ENCODE data around the gene COL15A1. TPM values are rescaled to one million over a fixed set of nuclear protein-coding genes. Genes with fewer than 3 reads are reported as not detected.
"Not testable (repeated sequence)": the region's sequence is repeated elsewhere in the genome, so short reads cannot be mapped to it uniquely, and the experiment has no call there.

The COL15A1 gene
- polyA plus RNA-seq, 4 donors, result 0.22 to 12.5 (median 2.5) TPM

GRCh38 chr9:98909935-98910334, 33.8 kb upstream of the COL15A1 start:
- H3K4me3 ChIP-seq (ENCODE audit: low read depth in 1 of 3, low read length in 3 of 3), result no peak overlapping the region
- no peak for FAIRE-seq
- peaks cover 0 to 12% (median 0%) of the 10 kb centered on the region in 3 donors for H3K4me1 ChIP-seq (ENCODE audit: control insufficient read depth in 3 of 3, insufficient read depth in 2 of 3, low read depth in 1 of 3, low read length in 2 of 3)
- H3K36me3 ChIP-seq (ENCODE audit: control insufficient read depth in 3 of 3, insufficient read depth in 2 of 3, low read depth in 1 of 3, low read length in 3 of 3), result no peaks in the 10 kb centered on the region
- H3K27me3 ChIP-seq (ENCODE audit: control insufficient read depth in 3 of 3, insufficient read depth in 3 of 3, low read length in 3 of 3), result no peaks in the 10 kb centered on the region
- H3K27ac ChIP-seq (ENCODE audit: low read depth in 1 of 3, low read length in 2 of 3), result no peak overlapping the region
- no peak for DNase-seq
- H3K9me3 ChIP-seq (ENCODE audit: control insufficient read depth in 2 of 2, insufficient read depth in 1 of 2, low read depth in 1 of 2, low read length in 1 of 2), result no peaks in the 10 kb centered on the region
- WGBS, 3 donors, result 78 to 93% (median 79%) methylated on average over 1 of the region's 1 CpG

DNA sequence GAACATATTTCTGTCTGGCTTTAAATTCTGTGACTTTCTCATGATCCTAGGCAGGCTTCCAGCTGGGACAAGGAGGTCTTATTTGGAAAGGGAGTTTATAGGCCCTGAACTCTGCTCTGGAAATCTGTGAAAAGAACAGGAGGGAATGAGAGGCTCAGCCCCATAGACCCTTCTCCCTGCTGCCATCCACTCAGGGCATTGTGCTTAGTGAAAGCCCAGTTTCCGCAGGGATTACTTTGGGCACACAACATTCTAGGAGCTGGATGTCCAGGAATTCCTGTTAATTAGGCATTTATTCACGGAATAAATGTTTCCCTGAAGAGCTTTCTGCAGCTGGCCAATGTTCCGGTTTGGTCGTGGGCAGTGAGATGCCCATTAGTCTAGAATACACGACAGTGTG, 32.7 kb upstream of the COL15A1 start:
- no peaks in the 10 kb centered on the region for H3K9me3 ChIP-seq (ENCODE audit: control insufficient read depth in 2 of 2, insufficient read depth in 1 of 2, low read depth in 1 of 2, low read length in 1 of 2)
- no peak overlapping the region for H3K4me3 ChIP-seq (ENCODE audit: low read depth in 1 of 3, low read length in 3 of 3)
- H3K36me3 ChIP-seq (ENCODE audit: control insufficient read depth in 3 of 3, insufficient read depth in 2 of 3, low read depth in 1 of 3, low read length in 3 of 3), result no peaks in the 10 kb centered on the region
- FAIRE-seq (no peak), DNase-seq (no peak)
- H3K27me3 ChIP-seq (ENCODE audit: control insufficient read depth in 3 of 3, insufficient read depth in 3 of 3, low read length in 3 of 3), result no peaks in the 10 kb centered on the region
- WGBS, 3 donors, result 76 to 91% (median 86%) methylated on average over 5 of the region's 5 CpGs
- peaks cover 0 to 8% (median 0%) of the 10 kb centered on the region in 3 donors for H3K4me1 ChIP-seq (ENCODE audit: control insufficient read depth in 3 of 3, insufficient read depth in 2 of 3, low read depth in 1 of 3, low read length in 2 of 3)
- no peak overlapping the region for H3K27ac ChIP-seq (ENCODE audit: low read depth in 1 of 3, low read length in 2 of 3)

GRCh38 chr9:98911738-98912137, 32.0 kb upstream of the COL15A1 start:
- not testable (repeated sequence) for DNase-seq, FAIRE-seq

GRCh38 chr9:98912450-98912849, 31.3 kb upstream of the COL15A1 start:
- Histone ChIP-seq H3K36me3 (ENCODE audit: control insufficient read depth in 3 of 3, insufficient read depth in 2 of 3, low read depth in 1 of 3, low read length in 3 of 3) (no peaks in the 10 kb centered on the region), H3K4me3 (ENCODE audit: low read depth in 1 of 3, low read length in 3 of 3) (no peak overlapping the region), H3K4me1 (ENCODE audit: control insufficient read depth in 3 of 3, insufficient read depth in 2 of 3, low read depth in 1 of 3, low read length in 2 of 3) (no peaks in the 10 kb centered on the region), H3K9me3 (ENCODE audit: control insufficient read depth in 2 of 2, insufficient read depth in 1 of 2, low read depth in 1 of 2, low read length in 1 of 2) (no peaks in the 10 kb centered on the region), H3K27me3 (ENCODE audit: control insufficient read depth in 3 of 3, insufficient read depth in 3 of 3, low read length in 3 of 3) (no peaks in the 10 kb centered on the region), H3K27ac (ENCODE audit: low read depth in 1 of 3, low read length in 2 of 3) (no peak overlapping the region)
- DNase-seq (no peak), FAIRE-seq (no peak)
- WGBS, 3 donors, result 79 to 88% (median 82%) methylated on average over 2 of the region's 2 CpGs

More at GRCh38 chr9:98911738-98912137, 32.0 kb upstream of the COL15A1 start:
- H3K4me3 ChIP-seq (ENCODE audit: low read depth in 1 of 3, low read length in 3 of 3); H3K4me1 ChIP-seq (ENCODE audit: control insufficient read depth in 3 of 3, insufficient read depth in 2 of 3, low read depth in 1 of 3, low read length in 2 of 3); H3K27me3 ChIP-seq (ENCODE audit: control insufficient read depth in 3 of 3, insufficient read depth in 3 of 3, low read length in 3 of 3); H3K27ac ChIP-seq (ENCODE audit: low read depth in 1 of 3, low read length in 2 of 3); H3K9me3 ChIP-seq (ENCODE audit: control insufficient read depth in 2 of 2, insufficient read depth in 1 of 2, low read depth in 1 of 2, low read length in 1 of 2); H3K36me3 ChIP-seq (ENCODE audit: control insufficient read depth in 3 of 3, insufficient read depth in 2 of 3, low read depth in 1 of 3, low read length in 3 of 3): not testable (repeated sequence)
- WGBS, 3 donors, result 80 to 94% (median 84%) methylated on average over 6 of the region's 6 CpGs

GRCh38 chr9:98913044-98913443, 30.7 kb upstream of the COL15A1 start:
- FAIRE-seq, result no peak
- Histone ChIP-seq H3K4me3 (ENCODE audit: low read depth in 1 of 3, low read length in 3 of 3) (no peak overlapping the region), H3K9me3 (ENCODE audit: control insufficient read depth in 2 of 2, insufficient read depth in 1 of 2, low read depth in 1 of 2, low read length in 1 of 2) (no peaks in the 10 kb centered on the region), H3K27ac (ENCODE audit: low read depth in 1 of 3, low read length in 2 of 3) (no peak overlapping the region), H3K4me1 (ENCODE audit: control insufficient read depth in 3 of 3, insufficient read depth in 2 of 3, low read depth in 1 of 3, low read length in 2 of 3) (no peaks in the 10 kb centered on the region), H3K36me3 (ENCODE audit: control insufficient read depth in 3 of 3, insufficient read depth in 2 of 3, low read depth in 1 of 3, low read length in 3 of 3) (no peaks in the 10 kb centered on the region), H3K27me3 (ENCODE audit: control insufficient read depth in 3 of 3, insufficient read depth in 3 of 3, low read length in 3 of 3) (no peaks in the 10 kb centered on the region)
- WGBS, 3 donors, result 61 to 87% (median 86%) methylated on average over 4 of the region's 4 CpGs
- no peak for DNase-seq

DNA sequence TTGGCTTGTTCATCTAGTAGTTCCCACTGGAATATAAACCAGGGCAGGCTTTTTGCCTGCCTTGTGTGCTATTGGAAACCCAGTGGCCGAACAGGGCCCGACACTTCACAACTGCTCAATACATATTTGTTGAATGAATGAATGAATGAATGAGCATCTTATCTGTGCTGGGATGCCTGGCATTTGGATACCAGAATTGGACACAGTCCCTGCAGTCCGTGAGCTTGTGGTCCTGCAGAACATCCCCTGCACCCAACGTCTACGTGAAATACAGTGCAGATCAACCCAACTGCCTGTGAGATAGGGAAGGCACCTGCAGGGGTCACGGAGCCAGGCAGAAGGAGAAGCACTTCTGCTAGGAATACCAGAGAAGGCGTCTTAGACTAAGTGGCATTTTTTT, 30.0 kb upstream of the COL15A1 start:
- Histone ChIP-seq H3K4me1 (ENCODE audit: control insufficient read depth in 3 of 3, insufficient read depth in 2 of 3, low read depth in 1 of 3, low read length in 2 of 3) (no peaks in the 10 kb centered on the region), H3K27ac (ENCODE audit: low read depth in 1 of 3, low read length in 2 of 3) (no peak overlapping the region), H3K36me3 (ENCODE audit: control insufficient read depth in 3 of 3, insufficient read depth in 2 of 3, low read depth in 1 of 3, low read length in 3 of 3) (no peaks in the 10 kb centered on the region), H3K9me3 (ENCODE audit: control insufficient read depth in 2 of 2, insufficient read depth in 1 of 2, low read depth in 1 of 2, low read length in 1 of 2) (no peaks in the 10 kb centered on the region), H3K4me3 (ENCODE audit: low read depth in 1 of 3, low read length in 3 of 3) (no peak overlapping the region), H3K27me3 (ENCODE audit: control insufficient read depth in 3 of 3, insufficient read depth in 3 of 3, low read length in 3 of 3) (no peaks in the 10 kb centered on the region)
- no peak for DNase-seq
- WGBS, 3 donors, result 91 to 96% (median 92%) methylated on average over 7 of the region's 7 CpGs
- FAIRE-seq, result no peak

DNA sequence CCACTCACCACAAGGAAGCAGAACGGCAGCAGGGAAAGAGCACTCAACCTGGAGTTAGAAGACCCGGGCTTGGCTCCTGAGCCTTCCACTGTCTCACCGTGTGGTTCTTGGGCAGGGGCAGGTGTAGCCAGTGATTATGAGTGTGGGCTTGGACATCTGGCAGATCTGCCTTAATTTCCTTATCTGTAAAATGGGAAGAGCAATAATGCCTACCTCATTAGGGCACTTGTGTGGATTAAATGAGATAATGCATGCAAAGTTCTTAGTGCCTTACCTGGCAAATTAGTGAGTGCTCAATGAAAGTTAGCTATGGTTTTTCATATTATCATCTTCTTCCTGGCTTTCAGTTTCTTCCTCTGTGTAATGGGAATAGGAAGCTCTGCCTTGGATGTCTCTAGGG, 28.1 kb upstream of the COL15A1 start:
- Histone ChIP-seq H3K4me3 (ENCODE audit: low read depth in 1 of 3, low read length in 3 of 3) (no peak overlapping the region), H3K27me3 (ENCODE audit: control insufficient read depth in 3 of 3, insufficient read depth in 3 of 3, low read length in 3 of 3) (no peaks in the 10 kb centered on the region), H3K36me3 (ENCODE audit: control insufficient read depth in 3 of 3, insufficient read depth in 2 of 3, low read depth in 1 of 3, low read length in 3 of 3) (no peaks in the 10 kb centered on the region), H3K9me3 (ENCODE audit: control insufficient read depth in 2 of 2, insufficient read depth in 1 of 2, low read depth in 1 of 2, low read length in 1 of 2) (no peaks in the 10 kb centered on the region), H3K27ac (ENCODE audit: low read depth in 1 of 3, low read length in 2 of 3) (no peak overlapping the region), H3K4me1 (ENCODE audit: control insufficient read depth in 3 of 3, insufficient read depth in 2 of 3, low read depth in 1 of 3, low read length in 2 of 3) (no peaks in the 10 kb centered on the region)
- no peak for DNase-seq
- 87 to 96% (median 89%) methylated on average over 3 of the region's 3 CpGs for WGBS, 3 donors
- FAIRE-seq, result no peak

DNA sequence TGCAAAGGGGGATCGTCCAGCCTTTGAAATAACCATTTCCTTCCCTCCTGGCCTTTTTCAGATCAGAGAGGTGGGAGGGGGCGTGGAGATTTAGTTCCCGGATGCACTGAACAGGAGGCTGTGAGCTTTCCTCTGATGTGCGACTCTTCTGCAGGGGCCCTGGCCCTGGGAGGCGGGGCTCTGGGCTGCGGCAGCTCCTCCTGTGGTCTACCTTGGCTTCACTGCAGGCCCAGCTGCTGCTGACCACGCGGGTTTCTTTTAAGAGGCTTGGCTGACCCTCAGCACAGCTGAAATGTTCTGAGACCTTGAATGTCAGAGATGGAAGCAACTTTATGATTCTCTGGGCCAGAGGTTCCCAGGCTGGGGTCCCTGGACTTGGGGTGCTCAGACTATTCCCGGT, 27.0 kb upstream of the COL15A1 start:
- FAIRE-seq, result no peak
- H3K4me1 ChIP-seq (ENCODE audit: control insufficient read depth in 3 of 3, insufficient read depth in 2 of 3, low read depth in 1 of 3, low read length in 2 of 3), result no peaks in the 10 kb centered on the region

GRCh38 chr9:98917746-98918487, 25.8 kb upstream of the COL15A1 start:
- no peaks in the 10 kb centered on the region for H3K9me3 ChIP-seq (ENCODE audit: control insufficient read depth in 2 of 2, insufficient read depth in 1 of 2, low read depth in 1 of 2, low read length in 1 of 2)
- no peak overlapping the region for H3K27ac ChIP-seq (ENCODE audit: low read depth in 1 of 3, low read length in 2 of 3)
- DNase-seq (peak in 1 of 2 donors; percentile 49), FAIRE-seq (no peak)
- H3K27me3 ChIP-seq (ENCODE audit: control insufficient read depth in 3 of 3, insufficient read depth in 3 of 3, low read length in 3 of 3), result no peaks in the 10 kb centered on the region
- H3K4me3 ChIP-seq (ENCODE audit: low read depth in 1 of 3, low read length in 3 of 3), result no peak overlapping the region
- no peaks in the 10 kb centered on the region for H3K36me3 ChIP-seq (ENCODE audit: control insufficient read depth in 3 of 3, insufficient read depth in 2 of 3, low read depth in 1 of 3, low read length in 3 of 3)
- no peaks in the 10 kb centered on the region for H3K4me1 ChIP-seq (ENCODE audit: control insufficient read depth in 3 of 3, insufficient read depth in 2 of 3, low read depth in 1 of 3, low read length in 2 of 3)
- 38 to 58% (median 52%) methylated on average over 5 of the region's 5 CpGs for WGBS, 3 donors

More for the DNA sequence above, 27.0 kb upstream of the COL15A1 start:
- no peak for DNase-seq
- Histone ChIP-seq H3K9me3 (ENCODE audit: control insufficient read depth in 2 of 2, insufficient read depth in 1 of 2, low read depth in 1 of 2, low read length in 1 of 2) (no peaks in the 10 kb centered on the region), H3K36me3 (ENCODE audit: control insufficient read depth in 3 of 3, insufficient read depth in 2 of 3, low read depth in 1 of 3, low read length in 3 of 3) (no peaks in the 10 kb centered on the region), H3K27me3 (ENCODE audit: control insufficient read depth in 3 of 3, insufficient read depth in 3 of 3, low read length in 3 of 3) (no peaks in the 10 kb centered on the region), H3K4me3 (ENCODE audit: low read depth in 1 of 3, low read length in 3 of 3) (no peak overlapping the region), H3K27ac (ENCODE audit: low read depth in 1 of 3, low read length in 2 of 3) (no peak overlapping the region)
- 52 to 78% (median 67%) methylated on average over 9 of the region's 9 CpGs for WGBS, 3 donors

Data from small intestine (tissue), 7 donors.